ENCODE data around the gene OPA3. TPM values are rescaled to one million over a fixed set of nuclear protein-coding genes. Genes with fewer than 3 reads are reported as not detected.

The OPA3 gene
- total RNA-seq, 1 experiment from 2014 or later, result 16.8 TPM

DNA sequence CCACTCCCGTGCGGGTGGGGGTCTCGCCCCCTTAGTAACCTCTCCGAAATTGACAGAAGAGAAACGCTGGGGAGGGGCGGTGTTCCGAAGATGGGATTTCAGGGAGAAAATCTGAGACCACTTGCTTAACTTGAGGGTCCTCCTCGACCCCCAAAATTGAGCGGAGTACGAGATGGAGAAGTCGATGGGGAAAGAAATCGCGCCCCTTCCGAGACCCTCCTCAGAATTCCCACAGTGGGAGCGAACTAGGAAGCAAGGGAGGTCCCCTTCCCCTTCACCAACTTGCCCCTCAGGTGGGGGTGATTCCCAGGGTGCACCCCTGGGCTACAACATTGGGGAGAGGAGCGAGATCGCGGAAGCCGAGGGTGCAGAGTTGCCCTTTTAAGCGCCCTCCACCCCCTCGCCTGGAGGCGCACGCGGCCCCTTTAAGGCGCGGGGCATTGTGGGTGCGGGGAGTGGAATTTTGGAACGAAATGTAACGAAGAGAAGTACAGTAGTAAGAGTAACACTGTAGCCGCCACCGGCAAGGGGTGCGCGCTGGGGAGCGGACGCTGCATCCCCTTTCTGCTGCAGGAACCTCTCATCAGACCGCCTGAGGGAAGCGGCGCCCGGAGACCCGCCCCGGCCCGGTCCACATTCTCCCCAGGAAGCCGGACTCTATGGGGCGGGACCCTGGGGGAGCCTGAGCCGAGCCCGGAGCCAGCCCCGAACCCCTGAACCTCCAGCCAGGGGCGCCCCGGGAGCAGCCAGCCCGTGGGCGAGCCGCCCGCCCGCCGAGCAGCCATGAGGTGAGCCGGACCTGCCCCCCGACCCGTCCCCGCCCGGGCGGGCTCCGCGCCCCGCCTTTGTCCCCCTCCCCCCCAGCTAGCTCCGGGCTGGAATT lies 77.4 kb downstream of the OPA3 start, which contains the start of gene VASP:
Gene VASP, plus strand, starts transcription at position 491 of the 883 bp plus-strand sequence. Its CDS starts 293 bp downstream, at position 784.
- no peaks in the 10 kb centered on the region for H3K9me3 Mint-ChIP-seq (ENCODE audit: unreplicated experiment)

GRCh38 chr19:45506246-45506988 lies 78.2 kb downstream of the OPA3 start:
- Mint-ChIP-seq H3K4me3 (ENCODE audit: unreplicated experiment) (peak overlapping the region; percentile 99), H3K27ac (ENCODE audit: low read depth, unreplicated experiment) (peak overlapping the region; percentile 91), H3K4me1 (ENCODE audit: insufficient read depth, unreplicated experiment) (peaks cover 26% of the 10 kb centered on the region), H3K9me3 (ENCODE audit: unreplicated experiment) (no peaks in the 10 kb centered on the region), H3K36me3 (ENCODE audit: insufficient read depth, unreplicated experiment) (peaks cover 7% of the 10 kb centered on the region), H3K27me3 (ENCODE audit: insufficient read depth, unreplicated experiment) (no peaks in the 10 kb centered on the region)
- TF ChIP-seq CTCF (IDR thresholded peaks at IDR 0.05; ENCODE audit: unreplicated experiment), result no peak
- DNase-seq (ENCODE audit: unreplicated experiment), result peak; percentile 96
- ChIA-PET CTCF (interaction anchor here (0.6 to 2.0 kb wide), 5 partner anchors 11 to 135 kb away, joined by 3 to 10 read pairs (median 4); partner anchors contain the start of gene RTN2), POLR2A (interaction anchor here (0.5 to 2.3 kb wide), 7 partner anchors 10 to 328 kb away, joined by 3 to 10 read pairs (median 4); partner anchors contain the start of genes BLOC1S3, FOSB, QPCTL and RTN2)
- intact Hi-C loops (cut with micrococcal nuclease), result loop anchor here (5.0 kb wide), 2 partner anchors 61 to 136 kb away; no protein-coding TSS in a partner anchor
- TSS peak; percentile 64 for BruUV-seq (replicated peaks)

More for the DNA sequence above, 77.4 kb downstream of the OPA3 start, which contains the start of gene VASP:
- TF ChIP-seq CTCF (IDR thresholded peaks at IDR 0.05; ENCODE audit: unreplicated experiment), result no peak
- peak within 1 kb of the TSS; percentile 91 for H3K27ac Mint-ChIP-seq (ENCODE audit: low read depth, unreplicated experiment)
- BruUV-seq (replicated peaks), result no TSS peak
- peak; percentile 96 for DNase-seq (ENCODE audit: unreplicated experiment)
- POLR2A ChIA-PET, result interaction anchor here (0.8 to 2.0 kb wide), 3 partner anchors 11 to 135 kb away, joined by 3 to 17 read pairs (median 4); partner anchors contain the start of gene PPP1R13L
- CTCF ChIA-PET, result interaction anchor here (0.7 to 1.2 kb wide), 5 partner anchors 8 to 63 kb away, joined by 3 to 6 read pairs (median 4); no protein-coding TSS in a partner anchor
- peaks cover 7% of the 10 kb centered on the region for H3K36me3 Mint-ChIP-seq (ENCODE audit: insufficient read depth, unreplicated experiment)
- H3K4me3 Mint-ChIP-seq (ENCODE audit: unreplicated experiment), result peak within 1 kb of the TSS; percentile 99
- intact Hi-C loops (cut with micrococcal nuclease), result loop anchor here (1.0 to 5.0 kb wide), 3 partner anchors 16 to 135 kb away; no protein-coding TSS in a partner anchor
- H3K4me1 Mint-ChIP-seq (ENCODE audit: insufficient read depth, unreplicated experiment), result peaks cover 26% of the 10 kb centered on the region
- H3K27me3 Mint-ChIP-seq (ENCODE audit: insufficient read depth, unreplicated experiment), result no peaks in the 10 kb centered on the region

- peaks cover 26% of the 10 kb centered on the region for H3K4me1 Mint-ChIP-seq (ENCODE audit: insufficient read depth, unreplicated experiment)
- H3K27ac Mint-ChIP-seq (ENCODE audit: low read depth, unreplicated experiment), result peak overlapping the region; percentile 91
- no peak for DNase-seq (ENCODE audit: unreplicated experiment)
- no peak for TF ChIP-seq CTCF (IDR thresholded peaks at IDR 0.05; ENCODE audit: unreplicated experiment)
- peak overlapping the region; percentile 99 for H3K4me3 Mint-ChIP-seq (ENCODE audit: unreplicated experiment)
- POLR2A ChIA-PET, result interaction anchor here (0.5 to 2.3 kb wide), 8 partner anchors 10 to 327 kb away, joined by 3 to 10 read pairs (median 4); partner anchors contain the start of genes BLOC1S3, EML2, FOSB and QPCTL
- intact Hi-C loops (cut with micrococcal nuclease), result loop anchor here (5.0 kb wide), 2 partner anchors 61 to 136 kb away; no protein-coding TSS in a partner anchor
- BruUV-seq (replicated peaks), result no TSS peak
- peaks cover 7% of the 10 kb centered on the region for H3K36me3 Mint-ChIP-seq (ENCODE audit: insufficient read depth, unreplicated experiment)
- no peaks in the 10 kb centered on the region for H3K9me3 Mint-ChIP-seq (ENCODE audit: unreplicated experiment)
- CTCF ChIA-PET, result interaction anchor here (0.6 to 2.0 kb wide), 5 partner anchors 10 to 136 kb away, joined by 3 to 10 read pairs (median 4); partner anchors contain the start of gene RTN2
- H3K27me3 Mint-ChIP-seq (ENCODE audit: insufficient read depth, unreplicated experiment), result no peaks in the 10 kb centered on the region
These were observed 78.7 kb downstream of the OPA3 start for GRCh38 chr19:45505996-45506245.
